GM12878 (cell line): Measurements from ENCODE around the gene CCDC54.

Source experiments
- CTCF ChIP-seq, 3 experiments: IDR thresholded peaks in 2 of 3; conservative IDR thresholded peaks in 1 of 3; 2 replicates each; pipeline ENCODE4 v1.5.1; 2011; ENCODE audit warnings: low read depth in 3 of 3, low read length in 3 of 3, mild to moderate bottlenecking in 3 of 3, control low read depth in 2 of 3, moderate library complexity in 2 of 3, inconsistent platforms in 1 of 3, mixed read lengths in 1 of 3; ENCODE audit not compliant: control insufficient read depth in 2 of 3, insufficient read depth in 1 of 3; ENCODE audit errors: extremely low read depth in 1 of 3
- HDAC6 ChIP-seq: fragments of 200-600 bp; sonication (generic); IDR thresholded peaks from one replicate; pipeline ENCODE4 v1.8.0; 2017; ENCODE audit warnings: antibody characterized with exemption; ENCODE audit not compliant: unreplicated experiment
- RAD51 ChIP-seq: fragments of 450-650 bp; IDR thresholded peaks from 2 replicates; pipeline ENCODE4 v1.6.1; 2016; ENCODE audit warnings: moderate library complexity, mild to moderate bottlenecking, inconsistent platforms
- SIN3A ChIP-seq: IDR thresholded peaks from 2 replicates; pipeline ENCODE4 v1.6.1; 2012; ENCODE audit warnings: low read depth, low read length, improper control_type of control experiment

DNA sequence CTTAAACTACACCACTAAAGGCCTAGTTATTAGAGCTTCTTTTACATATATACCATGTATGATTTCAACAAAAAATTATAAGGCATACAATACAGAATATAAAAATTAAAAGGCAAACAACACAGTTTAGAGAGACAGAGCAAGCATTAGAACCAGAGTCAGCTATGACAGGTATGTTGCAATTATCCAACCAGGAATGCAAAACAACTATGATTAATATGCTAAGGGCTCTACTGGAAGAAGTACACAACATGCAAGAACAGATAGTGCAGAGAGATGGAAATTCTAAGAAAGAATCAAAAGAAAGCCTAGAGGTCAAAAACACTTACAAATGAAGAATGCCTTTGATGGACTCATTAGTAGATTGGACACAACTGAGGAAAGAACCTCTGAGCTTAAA is 39.6 kb downstream of the CCDC54 start:
- TF ChIP-seq RAD51 = no peak
- no peak for TF ChIP-seq SIN3A
- no peak for TF ChIP-seq CTCF (IDR thresholded peaks at IDR 0.05 in 2 of 3, conservative IDR thresholded peaks at IDR 0.05 in 1 of 3; ENCODE audit: control insufficient read depth in 2 of 3, extremely low read depth in 1 of 3, insufficient read depth in 1 of 3, low read depth in 3 of 3, low read length in 3 of 3)
- no peak for TF ChIP-seq HDAC6
